Karpas-422 (cell line): Measurements from ENCODE around the gene FNDC3A. TPM values are rescaled to one million over a fixed set of nuclear protein-coding genes. Genes with fewer than 3 reads are reported as not detected.
"Not testable (repeated sequence)": the region's sequence is repeated elsewhere in the genome, so short reads cannot be mapped to it uniquely, and the experiment has no call there.

Experiments
- DNase-seq: peaks from one replicate; pipeline ENCODE4 v3.0.0-alpha.2; 2015
- H2AFZ ChIP-seq: fragments of 200-600 bp; sonication (generic); 2 replicates; pipeline ENCODE4 v1.6.1; 2014; ENCODE audit warnings: antibody characterized with exemption, low read length, mixed read lengths
- H3K27ac ChIP-seq: fragments of 200-600 bp; sonication (generic); 2 replicates; pipeline ENCODE4 v1.5.1; 2014; ENCODE audit warnings: mild to moderate bottlenecking, low read length, moderate library complexity
- H3K27me3 ChIP-seq: fragments of 200-600 bp; sonication (generic); 2 replicates; pipeline ENCODE4 v1.6.1; 2014; ENCODE audit warnings: low read length, mixed read lengths
- H3K36me3 ChIP-seq: fragments of 200-600 bp; sonication (generic); 2 replicates; pipeline ENCODE4 v1.6.1; 2014; ENCODE audit warnings: low read length, mixed read lengths; ENCODE audit not compliant: insufficient read depth
- H3K4me1 ChIP-seq: fragments of 200-600 bp; sonication (generic); 2 replicates; pipeline ENCODE4 v1.6.1; 2014; ENCODE audit warnings: mild to moderate bottlenecking, low read length, mixed read lengths
- H3K4me2 ChIP-seq: fragments of 200-600 bp; sonication (generic); 2 replicates; pipeline ENCODE4 v1.6.1; 2014; ENCODE audit warnings: low read length, low read depth, mild to moderate bottlenecking; ENCODE audit not compliant: poor library complexity, severe bottlenecking
- H3K4me3 ChIP-seq: fragments of 200-600 bp; sonication (generic); 2 replicates; pipeline ENCODE4 v1.5.1; 2014; ENCODE audit warnings: mild to moderate bottlenecking, antibody characterized with exemption, low read length, mixed read lengths
- H3K79me2 ChIP-seq: fragments of 200-600 bp; sonication (generic); 2 replicates; pipeline ENCODE4 v1.6.1; 2014; ENCODE audit warnings: mild to moderate bottlenecking, low read length, mixed read lengths
- H3K9ac ChIP-seq: fragments of 200-600 bp; sonication (generic); 2 replicates; pipeline ENCODE4 v1.6.0; 2014; ENCODE audit warnings: low read length
- H3K9me2 ChIP-seq: fragments of 200-600 bp; sonication (generic), shearing (Covaris generic); replicated peaks from 2 replicates; pipeline ENCODE4 v1.6.0; 2014; ENCODE audit warnings: mild to moderate bottlenecking, low read length, moderate library complexity; ENCODE audit not compliant: insufficient read depth
- H3K9me3 ChIP-seq: fragments of 300-700, 200-600 bp; sonication (generic); 2 replicates; pipeline ENCODE4 v1.6.1; 2014; ENCODE audit warnings: low read length, mixed read lengths
- H4K20me1 ChIP-seq: fragments of 200-600 bp; sonication (generic); 2 replicates; pipeline ENCODE4 v1.6.1; 2014; ENCODE audit warnings: mild to moderate bottlenecking, antibody characterized with exemption, low read length, low read depth; ENCODE audit not compliant: insufficient read depth
- total RNA-seq: library from RNA; depleted of rRNA; stranded (reverse); fragments of >200 nt; shearing (Covaris generic); gene quantifications from 2 replicates; pipeline ENCODE4 v1.2.3, GENCODE V29; 2014; ENCODE audit warnings: low replicate concordance

FNDC3A gene
- total RNA-seq, 1 experiment from 2014 or later, result 36.0 TPM

DNA sequence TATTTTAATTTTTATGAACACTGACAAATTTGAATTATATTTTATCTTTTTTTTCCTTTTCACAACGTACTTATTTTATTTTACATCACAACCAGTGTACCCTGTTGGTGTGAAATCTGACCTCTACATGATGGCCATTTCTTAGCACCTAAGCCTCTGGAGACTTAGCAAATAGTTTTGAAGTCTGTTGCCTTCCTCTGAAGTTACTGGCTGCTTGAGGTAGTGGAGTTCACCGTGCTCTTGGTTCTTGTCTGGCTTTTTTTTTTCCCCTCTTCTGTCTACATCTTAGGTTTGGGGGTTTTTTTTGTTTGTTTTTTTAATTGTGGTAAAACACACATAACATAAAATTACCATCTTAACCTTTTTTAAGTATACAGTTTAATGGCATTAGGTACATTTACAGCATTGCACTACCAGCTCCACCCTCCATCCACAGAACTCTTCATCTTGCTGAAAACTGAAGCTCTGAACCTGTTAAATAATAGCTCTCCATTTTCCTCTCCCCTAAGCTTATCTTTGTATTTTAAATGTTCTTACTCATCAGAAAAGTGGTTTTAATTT is 150.3 kb downstream of the FNDC3A start:
- DNase-seq, result no peak
- Histone ChIP-seq H3K79me2 (peaks cover 64% of the 10 kb centered on the region), H4K20me1 (no peaks in the 10 kb centered on the region), H2AFZ (no peak overlapping the region), H3K36me3 (peaks cover 7% of the 10 kb centered on the region), H3K9ac (no peak overlapping the region), H3K27me3 (no peaks in the 10 kb centered on the region), H3K9me2 (no peaks in the 10 kb centered on the region), H3K9me3 (no peaks in the 10 kb centered on the region), H3K4me3 (no peak overlapping the region), H3K4me1 (peaks cover 8% of the 10 kb centered on the region), H3K27ac (no peak overlapping the region), H3K4me2 (no peak overlapping the region)

DNA sequence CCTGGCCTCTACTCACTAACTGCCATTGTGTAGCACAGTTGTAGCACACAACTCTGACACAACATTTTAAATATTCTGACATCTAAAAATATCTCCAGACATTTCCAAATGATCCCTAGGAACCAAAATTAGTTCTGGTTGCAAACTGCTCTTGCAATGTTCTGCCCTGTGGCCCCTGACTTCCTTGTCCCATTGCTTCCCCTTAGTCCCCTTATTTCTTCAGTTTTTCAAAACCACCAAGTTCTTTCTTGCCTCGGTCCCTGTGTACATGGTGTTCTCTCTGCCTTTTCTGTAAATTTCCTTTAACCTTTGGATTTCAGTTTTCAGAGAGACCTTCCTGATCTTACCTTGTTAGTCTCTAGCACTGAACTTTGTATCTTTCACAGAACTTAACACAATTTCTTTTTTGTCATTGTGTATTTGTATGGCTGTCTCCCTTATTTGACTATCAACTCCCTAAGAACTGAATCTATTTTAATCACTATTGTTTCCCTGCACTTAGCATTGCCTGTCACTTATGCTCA is 156.8 kb downstream of the FNDC3A start:
- Histone ChIP-seq H3K4me2 (no peak overlapping the region), H3K36me3 (peaks cover 50% of the 10 kb centered on the region)

DNA sequence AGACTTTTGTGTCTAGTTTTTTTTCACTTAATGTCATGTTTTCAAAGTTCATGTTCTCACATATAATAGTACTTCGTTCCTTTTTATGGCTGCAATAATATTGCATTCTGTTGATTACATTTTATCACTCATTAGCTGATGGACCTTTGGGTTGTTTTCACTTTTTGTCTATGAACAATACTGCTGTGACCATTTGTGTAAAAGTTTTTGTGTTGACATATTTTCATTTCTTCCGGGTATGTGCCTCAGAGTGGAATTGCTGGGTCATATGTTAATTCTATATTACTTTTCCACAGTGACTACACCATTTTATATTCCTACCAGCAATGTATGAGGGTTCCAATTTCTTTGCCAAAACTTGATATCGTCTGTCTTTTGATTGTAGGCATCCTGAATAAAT is 158.6 kb downstream of the FNDC3A start:
- no peaks in the 10 kb centered on the region for H3K27me3 ChIP-seq

More for the DNA sequence above, 156.8 kb downstream of the FNDC3A start:
- no peaks in the 10 kb centered on the region for H3K4me1 ChIP-seq
- peaks cover 72% of the 10 kb centered on the region for H3K79me2 ChIP-seq
- no peak for DNase-seq
- H3K9me2 ChIP-seq, result no peaks in the 10 kb centered on the region
- H3K27ac ChIP-seq, result no peak overlapping the region
- H3K4me3 ChIP-seq, result no peak overlapping the region
- H3K27me3 ChIP-seq, result no peaks in the 10 kb centered on the region
- H3K9me3 ChIP-seq, result no peaks in the 10 kb centered on the region
- H4K20me1 ChIP-seq, result no peaks in the 10 kb centered on the region
- no peak overlapping the region for H2AFZ ChIP-seq
- no peak overlapping the region for H3K9ac ChIP-seq

DNA sequence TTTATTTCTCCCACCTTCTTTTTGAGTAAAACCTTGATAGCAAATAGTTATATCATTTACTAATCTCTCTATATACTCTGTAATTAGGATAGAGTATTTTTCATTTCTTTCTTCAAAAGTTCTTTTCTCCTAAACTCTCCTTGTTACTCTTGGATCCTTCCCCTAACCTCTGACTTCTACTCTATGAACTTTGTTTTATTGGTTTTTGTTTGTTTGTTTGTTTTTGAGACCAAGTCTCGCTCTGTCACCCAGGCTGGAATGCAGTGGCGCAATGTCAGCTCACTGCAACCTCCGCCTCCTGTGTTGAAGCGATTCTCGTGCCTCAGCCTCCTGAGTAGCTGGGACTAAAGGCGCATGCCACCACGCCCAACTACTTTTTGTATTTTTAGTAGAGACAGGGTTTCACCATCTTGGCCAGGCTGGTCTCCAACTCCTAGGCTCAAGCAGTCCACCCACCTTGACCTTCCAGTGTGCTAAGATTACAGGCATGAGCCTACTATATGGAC is 161.5 kb downstream of the FNDC3A start:
- H3K79me2 ChIP-seq, result peaks cover 41% of the 10 kb centered on the region
- not testable (repeated sequence) for H3K9me2 ChIP-seq, H3K9me3 ChIP-seq, H4K20me1 ChIP-seq, H3K27ac ChIP-seq, DNase-seq, H3K4me2 ChIP-seq, H3K9ac ChIP-seq, H2AFZ ChIP-seq, H3K27me3 ChIP-seq, H3K4me1 ChIP-seq, H3K4me3 ChIP-seq
- peaks cover 52% of the 10 kb centered on the region for H3K36me3 ChIP-seq

More for the DNA sequence above, 158.6 kb downstream of the FNDC3A start:
- Histone ChIP-seq H3K4me1 (no peaks in the 10 kb centered on the region), H3K4me2 (no peak overlapping the region), H3K36me3 (peaks cover 59% of the 10 kb centered on the region), H3K79me2 (peaks cover 57% of the 10 kb centered on the region), H3K9me2 (no peaks in the 10 kb centered on the region), H4K20me1 (no peaks in the 10 kb centered on the region), H2AFZ (no peak overlapping the region), H3K4me3 (no peak overlapping the region), H3K9ac (no peak overlapping the region), H3K27ac (no peak overlapping the region), H3K9me3 (no peaks in the 10 kb centered on the region)
- no peak for DNase-seq

DNA sequence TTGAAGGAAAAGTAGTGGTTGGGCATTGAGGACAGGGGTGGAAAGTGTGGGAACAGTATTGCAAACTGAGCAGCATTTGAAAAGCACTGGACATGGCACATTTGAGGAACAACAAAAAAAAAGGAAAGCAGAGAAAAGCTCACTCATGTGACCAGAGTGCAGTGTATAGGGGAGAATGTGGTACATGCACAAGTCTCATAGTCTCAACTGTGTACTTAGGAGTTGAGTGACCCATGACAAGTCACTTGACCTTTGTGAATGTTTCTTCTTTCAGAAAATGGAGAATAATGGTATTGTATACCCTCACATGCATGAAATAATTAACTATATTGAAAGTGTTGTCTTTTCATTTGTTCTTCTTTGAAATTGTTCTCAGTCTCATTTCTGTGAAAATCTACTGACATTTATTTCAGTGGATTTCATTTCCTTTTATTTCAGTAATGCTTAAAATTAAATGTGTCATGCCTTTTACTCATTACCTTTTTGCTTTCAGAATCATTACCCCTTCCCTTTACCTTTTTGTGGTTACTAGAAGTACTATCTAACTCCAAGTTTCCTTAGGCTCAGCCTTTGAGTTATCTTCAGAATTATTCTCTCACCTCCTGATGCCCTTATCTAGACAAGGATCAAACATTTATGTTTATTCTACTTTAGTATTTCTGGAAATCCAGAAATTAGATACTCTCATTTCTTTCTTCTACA is 165.3 kb downstream of the FNDC3A start:
- no peaks in the 10 kb centered on the region for H3K9me3 ChIP-seq
- no peak overlapping the region for H3K4me3 ChIP-seq
- no peak overlapping the region for H3K4me2 ChIP-seq
- H2AFZ ChIP-seq, result no peak overlapping the region
- H3K36me3 ChIP-seq, result peaks cover 47% of the 10 kb centered on the region
- no peaks in the 10 kb centered on the region for H3K27me3 ChIP-seq
- H3K9ac ChIP-seq, result no peak overlapping the region
- no peaks in the 10 kb centered on the region for H3K4me1 ChIP-seq
- H4K20me1 ChIP-seq, result no peaks in the 10 kb centered on the region
- H3K79me2 ChIP-seq, result peaks cover 19% of the 10 kb centered on the region
- H3K9me2 ChIP-seq, result no peaks in the 10 kb centered on the region
- H3K27ac ChIP-seq, result no peak overlapping the region
- no peak for DNase-seq

DNA sequence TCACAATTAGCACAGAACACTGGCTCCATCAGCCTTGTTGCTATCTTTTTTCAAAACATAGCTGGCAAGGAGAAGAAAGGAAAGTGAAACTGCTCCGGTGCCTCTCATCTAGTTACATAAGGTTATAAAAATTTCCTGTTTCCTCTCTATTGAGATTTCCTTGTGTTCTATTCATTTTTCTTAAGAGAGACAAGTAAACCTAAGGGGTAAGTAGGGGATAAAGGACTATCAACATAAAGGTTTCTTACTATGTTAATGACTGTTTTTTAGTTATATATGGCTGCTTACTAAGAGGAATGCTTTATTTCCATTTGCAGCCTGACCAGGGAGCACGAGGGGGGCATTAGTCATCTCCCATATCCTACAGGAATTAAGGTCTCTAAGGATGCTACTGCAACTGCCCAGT is 171.2 kb downstream of the FNDC3A start:
- peaks cover 4% of the 10 kb centered on the region; the same call in 1 of the 2 replicates for H3K4me1 ChIP-seq
- no peak overlapping the region for H3K27ac ChIP-seq
- no peak overlapping the region for H3K9ac ChIP-seq
- no peak overlapping the region for H3K4me3 ChIP-seq
- no peaks in the 10 kb centered on the region for H3K9me2 ChIP-seq
- peak overlapping the region; percentile 27 for H3K4me2 ChIP-seq
- H3K9me3 ChIP-seq, result peaks cover 3% of the 10 kb centered on the region; the same call in 1 of the 2 replicates
- no peak for DNase-seq
- no peaks in the 10 kb centered on the region for H4K20me1 ChIP-seq
- H3K36me3 ChIP-seq, result peaks cover 74% of the 10 kb centered on the region
- peaks cover 48% of the 10 kb centered on the region for H3K79me2 ChIP-seq
- no peak overlapping the region for H2AFZ ChIP-seq
- H3K27me3 ChIP-seq, result no peaks in the 10 kb centered on the region

DNA sequence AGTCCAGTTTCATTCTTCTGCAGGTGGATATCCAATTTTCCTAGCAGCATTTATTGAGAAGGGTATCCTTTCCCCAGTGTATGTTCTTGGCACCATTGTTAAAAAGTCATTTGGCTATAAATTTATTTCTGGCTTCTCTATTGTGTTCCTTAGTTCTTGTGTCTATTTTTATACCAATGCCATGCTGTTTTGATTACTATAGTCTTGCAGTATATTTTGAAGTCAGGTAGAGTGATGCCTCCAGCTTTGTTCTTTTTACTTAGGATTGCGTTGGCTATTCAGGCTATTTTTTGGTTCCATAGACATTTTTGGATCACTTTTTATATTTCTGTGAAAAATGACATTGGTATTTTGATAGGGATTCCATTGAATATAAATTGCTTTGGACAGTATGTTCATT is 172.7 kb downstream of the FNDC3A start:
- Histone ChIP-seq H2AFZ (no peak overlapping the region), H3K9me3 (peaks cover 3% of the 10 kb centered on the region; the same call in 1 of the 2 replicates), H4K20me1 (no peaks in the 10 kb centered on the region), H3K4me1 (peaks cover 4% of the 10 kb centered on the region; the same call in 1 of the 2 replicates), H3K36me3 (peaks cover 71% of the 10 kb centered on the region), H3K4me3 (no peak overlapping the region), H3K79me2 (peaks cover 45% of the 10 kb centered on the region), H3K9ac (no peak overlapping the region), H3K27me3 (no peaks in the 10 kb centered on the region), H3K4me2 (no peak overlapping the region), H3K9me2 (no peaks in the 10 kb centered on the region), H3K27ac (no peak overlapping the region)
- no peak for DNase-seq

DNA sequence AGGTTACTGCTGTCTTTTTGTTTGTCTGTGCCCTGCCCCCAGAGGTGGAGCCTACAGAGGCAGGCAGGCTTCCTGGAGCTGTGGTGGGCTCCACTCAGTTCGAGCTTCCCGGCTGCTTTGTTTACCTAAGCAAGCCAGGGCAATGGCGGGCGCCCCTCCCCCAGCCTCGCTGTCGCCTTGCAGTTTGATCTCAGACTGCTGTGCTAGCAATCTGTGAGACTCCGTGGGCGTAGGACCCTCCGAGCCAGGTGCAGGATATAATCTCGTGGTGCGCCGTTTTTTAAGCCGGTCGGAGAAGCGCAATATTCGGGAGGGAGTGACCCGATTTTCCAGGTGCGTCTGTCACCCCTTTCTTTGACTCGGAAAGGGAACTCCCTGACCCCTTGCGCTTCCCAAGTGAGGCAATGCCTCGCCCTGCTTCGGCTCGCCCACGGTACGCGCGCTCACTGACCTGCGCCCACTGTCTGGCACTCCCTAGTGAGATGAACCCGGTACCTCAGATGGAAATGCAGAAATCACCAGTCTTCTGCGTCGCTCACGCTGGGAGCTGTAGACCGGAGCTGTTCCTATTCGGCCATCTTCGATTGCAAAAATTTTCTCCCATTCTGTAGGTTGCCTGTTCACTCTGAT is 182.4 kb downstream of the FNDC3A start:
- not testable (repeated sequence) for H4K20me1 ChIP-seq, H3K79me2 ChIP-seq

More for the DNA sequence above, 182.4 kb downstream of the FNDC3A start:
- not testable (repeated sequence) for H3K4me2 ChIP-seq, H2AFZ ChIP-seq, H3K4me3 ChIP-seq, H3K9ac ChIP-seq, H3K36me3 ChIP-seq, H3K4me1 ChIP-seq, H3K9me2 ChIP-seq, H3K27me3 ChIP-seq, DNase-seq, H3K9me3 ChIP-seq, H3K27ac ChIP-seq
